GM21526 (cell line): ENCODE measurements around the gene CADM2.
"Not testable (repeated sequence)": the region's sequence is repeated elsewhere in the genome, so short reads cannot be mapped to it uniquely, and the experiment has no call there.

Experiments
- ATAC-seq: cut with Tn5 transposase; IDR thresholded peaks from one replicate; pipeline ENCODE4 v1.9.1; 2021; ENCODE audit warnings: moderate library complexity; ENCODE audit not compliant: unreplicated experiment, low FRiP score

CADM2 gene

GRCh38 chr3:85626662-85627061 is 667.9 kb downstream of the CADM2 start:
- no peak for ATAC-seq

GRCh38 chr3:85627932-85628331 is 669.1 kb downstream of the CADM2 start:
- no peak for ATAC-seq

GRCh38 chr3:85631070-85631469 is 672.3 kb downstream of the CADM2 start:
- no peak for ATAC-seq

- ATAC-seq = no peak
Observed at GRCh38 chr3:85632921-85633320, 674.1 kb downstream of the CADM2 start.

GRCh38 chr3:85652360-85652759 is 693.6 kb downstream of the CADM2 start:
- ATAC-seq = no peak

DNA sequence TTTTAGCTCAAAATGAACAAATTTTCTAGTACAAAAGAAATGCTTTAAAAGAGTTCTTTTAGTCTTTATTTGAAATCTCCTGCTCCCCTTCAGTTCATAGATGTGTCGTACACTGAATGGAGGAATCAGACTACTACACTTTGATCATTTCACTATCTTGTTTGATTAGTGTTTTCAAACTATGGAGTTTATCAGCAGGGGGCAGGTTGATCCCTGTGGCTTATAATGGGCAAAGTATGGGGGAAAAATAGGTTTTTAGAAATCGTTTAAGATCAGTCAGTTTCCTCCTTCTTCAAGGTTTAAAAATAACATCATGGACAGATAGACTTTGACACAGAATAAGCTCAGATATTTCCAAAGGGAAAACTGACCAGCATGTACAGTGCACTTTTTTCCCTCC is 701.7 kb downstream of the CADM2 start:
- no peak for ATAC-seq

GRCh38 chr3:85662462-85662861 is 703.7 kb downstream of the CADM2 start:
- no peak for ATAC-seq

DNA sequence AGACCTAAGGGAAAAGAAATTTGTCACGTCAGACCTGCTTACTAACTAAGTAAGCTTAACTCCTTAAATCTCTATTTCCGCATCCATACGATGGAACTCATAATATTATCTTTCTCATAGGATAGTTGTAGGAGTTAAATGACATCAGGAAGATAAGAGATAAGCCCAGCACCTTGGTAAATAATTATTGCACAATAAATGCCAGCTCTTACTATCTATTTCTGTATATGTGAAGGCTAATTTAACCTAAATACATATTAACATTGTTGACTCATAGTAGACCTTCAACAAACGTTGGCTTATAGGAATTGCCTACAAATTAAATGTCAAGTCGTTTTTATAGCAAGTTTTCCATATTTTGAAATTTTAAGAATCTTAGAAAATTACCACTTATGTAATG is 709.0 kb downstream of the CADM2 start:
- ATAC-seq = no peak

- no peak for ATAC-seq
Observed at GRCh38 chr3:85670634-85671205, 711.9 kb downstream of the CADM2 start.

DNA sequence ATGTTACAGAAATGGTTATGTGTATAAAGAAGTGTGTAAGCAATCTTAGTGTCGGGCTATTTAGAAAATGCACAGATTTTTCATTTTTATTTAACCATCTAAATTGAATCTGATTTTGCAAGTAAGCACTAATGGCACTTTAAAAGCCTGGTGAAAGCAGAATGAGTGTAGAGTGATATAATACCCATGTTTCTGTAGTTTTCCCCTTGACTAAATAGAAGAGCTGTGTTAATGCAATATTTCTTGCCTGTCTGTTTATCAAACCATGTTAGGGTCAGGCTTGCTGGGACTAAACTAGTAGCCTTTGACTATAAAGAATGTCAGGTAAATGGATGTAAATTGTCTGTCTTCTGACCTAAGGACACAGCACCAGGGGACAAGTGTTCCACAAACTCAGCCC is 714.0 kb downstream of the CADM2 start:
- ATAC-seq = no peak

- no peak for ATAC-seq
Observed at GRCh38 chr3:85678713-85679112, 719.9 kb downstream of the CADM2 start.

DNA sequence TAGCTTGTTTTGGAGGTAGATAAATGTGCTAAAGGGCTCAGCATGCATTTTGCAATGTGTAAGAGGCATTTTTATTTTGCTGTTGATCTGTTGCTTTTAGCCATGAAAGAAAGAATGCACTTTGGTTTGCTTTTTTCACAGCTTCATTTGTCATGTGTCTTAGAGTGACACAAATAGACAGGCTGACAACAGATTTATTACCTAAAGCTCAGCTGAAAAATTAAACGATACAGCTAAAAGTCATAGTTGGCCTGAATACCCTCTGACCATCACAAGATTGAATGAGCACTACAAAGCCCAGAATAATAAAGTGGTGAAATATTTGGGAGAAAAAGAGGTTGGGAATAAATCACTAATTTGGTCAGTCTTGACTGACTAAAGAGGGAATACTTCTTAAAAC is 723.1 kb downstream of the CADM2 start:
- no peak for ATAC-seq

DNA sequence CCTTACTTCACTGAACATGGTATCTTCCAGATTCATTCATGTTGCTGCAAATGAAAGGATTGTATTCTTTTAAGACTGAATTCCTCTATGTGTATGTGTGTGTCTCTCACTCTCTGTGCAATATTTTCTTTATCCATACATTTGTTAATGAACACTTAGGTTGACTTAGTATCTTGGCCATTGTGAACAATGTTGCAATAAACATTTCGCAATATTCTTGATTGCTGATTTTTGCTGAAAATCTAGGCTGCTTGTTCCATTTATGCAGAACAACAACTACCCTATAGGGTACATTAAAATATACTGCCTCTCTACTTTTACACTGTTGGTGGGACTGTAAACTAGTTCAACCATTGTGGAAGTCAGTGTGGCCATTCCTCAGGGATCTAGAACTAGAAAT is 732.4 kb downstream of the CADM2 start:
- ATAC-seq = no peak

GRCh38 chr3:85697156-85697555 is 738.4 kb downstream of the CADM2 start:
- no peak for ATAC-seq

DNA sequence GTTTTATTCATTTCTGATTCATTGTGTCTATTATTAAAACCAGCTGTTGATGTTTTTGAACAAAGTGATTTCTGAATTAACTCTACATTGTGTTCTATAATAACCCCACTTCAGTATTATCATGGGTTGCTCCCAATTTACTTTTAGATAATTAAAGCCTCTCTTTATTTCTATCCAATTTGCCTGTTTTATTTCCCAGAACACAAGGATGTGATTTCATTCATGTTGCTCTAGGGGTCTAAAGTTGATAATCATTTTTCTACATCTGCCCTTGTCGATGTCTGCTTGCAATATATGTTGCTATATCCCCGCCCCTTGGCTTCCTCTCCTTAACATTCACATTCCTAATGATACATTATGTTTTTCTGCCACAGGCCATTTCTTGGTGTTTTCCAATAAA is 747.3 kb downstream of the CADM2 start:
- ATAC-seq = no peak

- ATAC-seq = not testable (repeated sequence)
Observed at GRCh38 chr3:85708325-85708724, 749.5 kb downstream of the CADM2 start.

GRCh38 chr3:85709346-85709892 is 750.6 kb downstream of the CADM2 start:
- no peak for ATAC-seq

GRCh38 chr3:85710490-85710889 is 751.7 kb downstream of the CADM2 start:
- ATAC-seq = no peak

DNA sequence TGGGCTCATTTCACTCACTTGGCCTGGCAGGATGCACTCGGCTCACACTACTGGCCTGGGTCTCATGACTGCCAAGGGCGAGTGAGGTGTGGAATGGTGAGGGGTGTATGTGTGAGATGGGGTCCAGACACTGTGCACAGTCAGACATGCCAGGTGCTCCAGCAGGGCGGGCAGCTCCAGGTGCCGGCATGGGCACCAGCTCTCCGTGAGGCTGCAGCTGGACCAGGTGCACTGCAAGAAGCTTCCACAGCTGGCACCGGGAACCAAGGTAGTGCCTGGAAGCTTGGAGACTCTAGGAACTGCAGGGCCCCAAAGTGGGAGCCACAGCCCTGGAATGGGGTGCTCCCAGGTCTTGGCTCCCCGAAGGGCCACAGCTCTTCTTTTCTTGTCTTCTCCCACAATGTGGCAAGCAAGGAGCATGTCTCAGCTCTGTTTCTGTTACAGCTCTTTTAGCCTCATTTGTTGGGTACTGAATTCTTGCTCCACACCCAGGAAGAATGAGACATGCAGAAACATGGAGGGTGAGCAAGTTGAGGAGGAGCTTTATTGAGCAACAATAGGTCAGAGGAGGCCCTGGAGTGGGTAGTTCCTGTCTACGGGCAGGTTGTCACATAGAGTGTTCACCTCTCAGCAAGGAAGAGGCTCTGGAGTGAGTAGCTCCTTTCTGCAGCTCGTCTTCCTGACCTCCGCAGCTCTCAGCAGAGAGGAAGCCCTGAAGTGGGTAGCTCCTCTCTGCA is 762.8 kb downstream of the CADM2 start:
- ATAC-seq = no peak

DNA sequence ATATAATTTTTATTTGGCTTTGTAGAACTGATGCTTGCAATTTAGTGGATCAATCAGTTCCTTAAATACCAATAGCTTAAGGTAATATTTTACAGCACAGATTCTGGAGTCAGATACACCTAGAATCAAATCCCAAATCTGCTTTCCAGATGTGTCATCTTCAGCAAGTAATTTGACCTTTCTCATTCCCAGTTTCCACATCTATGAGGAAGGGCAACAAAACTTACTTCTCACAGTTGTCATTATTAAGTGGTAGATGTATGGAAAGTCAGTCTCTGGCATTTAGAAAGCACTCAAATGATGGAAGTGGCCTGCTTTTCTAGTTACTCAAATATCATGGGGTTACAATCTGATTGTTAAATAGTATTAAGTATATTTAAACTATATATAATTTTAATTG is 767.0 kb downstream of the CADM2 start:
- no peak for ATAC-seq

DNA sequence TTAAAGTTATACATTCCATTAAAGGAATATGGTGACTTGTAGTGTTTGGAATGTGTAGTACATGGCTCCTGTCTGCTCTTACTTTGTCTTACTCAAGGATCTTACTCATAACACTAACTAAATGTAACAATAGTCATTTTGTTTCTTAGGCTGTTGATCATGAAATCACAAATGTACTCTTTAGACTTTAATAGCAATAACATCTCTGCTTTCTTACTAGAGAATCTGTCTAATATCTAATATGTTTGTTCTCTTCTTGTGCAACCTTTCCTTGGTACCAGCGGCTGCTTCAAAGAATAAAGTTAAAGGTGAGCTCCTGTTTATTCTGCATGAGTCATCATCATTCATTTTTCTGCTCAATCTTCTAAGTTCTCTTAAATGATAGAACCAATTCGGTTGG is 767.5 kb downstream of the CADM2 start:
- ATAC-seq = no peak

DNA sequence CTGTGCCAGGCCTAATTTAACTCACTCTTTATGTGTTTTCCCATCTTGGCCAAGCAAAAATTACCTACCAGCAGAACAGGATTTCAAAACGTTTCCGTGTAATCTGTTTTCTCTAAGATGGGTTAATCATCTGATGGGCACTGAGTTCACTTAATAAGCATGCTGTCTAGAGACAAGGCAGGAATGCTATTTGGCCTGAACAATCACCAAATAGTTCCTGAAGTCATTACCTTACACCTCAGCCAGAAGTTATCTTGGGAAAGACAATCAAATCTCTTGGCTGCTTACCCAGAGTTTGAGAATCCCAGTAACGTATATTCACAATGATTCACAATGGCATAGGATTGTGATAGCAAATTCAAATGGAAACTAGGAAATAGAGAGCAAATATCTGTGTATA is 779.1 kb downstream of the CADM2 start:
- ATAC-seq = no peak
